Tibial artery (tissue), 4 donors: ENCODE results near the gene ZNF74.

Source experiments
- DNase-seq, 2 donors: peaks; one replicate each; pipeline ENCODE4 v3.0.0-alpha.2; 2019
- H3K27ac ChIP-seq, 2 donors: fragments of 200-600 bp; sonication (generic) in 1 of 2; 1 replicate in 1 of 2; 2 replicates in 1 of 2; pipeline ENCODE4 v1.5.1; 2018 to 2019; ENCODE audit warnings: mild to moderate bottlenecking in 1 of 2
- H3K27me3 ChIP-seq, 2 donors: fragments of 200-600 bp; sonication (generic) in 1 of 2; one replicate each; pipeline versions ENCODE4 v1.5.1 to v1.6.0; 2016 to 2019
- H3K36me3 ChIP-seq, 3 donors: fragments of 200-600 bp; sonication (generic) in 2 of 3; one replicate each; pipeline ENCODE4 v1.5.1; 2016 to 2019; ENCODE audit warnings: mild to moderate bottlenecking in 2 of 3
- H3K4me1 ChIP-seq, 4 donors: fragments of 200-600 bp; sonication (generic) in 2 of 4; 1 replicate in 3 of 4; 2 replicates in 1 of 4; pipeline ENCODE4 v1.5.1; 2016 to 2019
- H3K4me3 ChIP-seq, 2 donors: fragments of 200-600 bp; sonication (generic) in 1 of 2; 1 replicate in 1 of 2; 2 replicates in 1 of 2; pipeline ENCODE4 v1.5.1; 2018 to 2019; ENCODE audit warnings: mild to moderate bottlenecking in 2 of 2
- H3K9me3 ChIP-seq, 3 donors: fragments of 200-600 bp; sonication (generic) in 1 of 3; one replicate each; pipeline ENCODE4 v1.5.1; 2016 to 2019
- CTCF ChIP-seq, 2 experiments: fragments of 200-600 bp in 1 of 2; fragments of 450-650 bp in 1 of 2; IDR thresholded peaks; one replicate each; pipeline ENCODE4 v1.5.1; 2017 to 2019; ENCODE audit warnings: antibody characterized with exemption in 2 of 2, mild to moderate bottlenecking in 1 of 2, moderate library complexity in 1 of 2
- intact Hi-C: fragments of 100-400 bp; cut with DNase I; formaldehyde crosslinking; loops from one replicate; pipeline ENCODE4 v1.15.0; 2023; ENCODE audit warnings: low total_unique reads

The ZNF74 gene

GRCh38 chr22:20431511-20432192 is 37.7 kb downstream of the ZNF74 start:
- TF ChIP-seq CTCF (IDR thresholded peaks at IDR 0.05), result no peak
- H3K27me3 ChIP-seq, result no peaks in the 10 kb centered on the region
- no peak overlapping the region for H3K4me3 ChIP-seq
- peaks cover 14 to 39% (median 39%) of the 10 kb centered on the region in 3 donors for H3K36me3 ChIP-seq
- intact Hi-C loops, result no loop called here
- H3K4me1 ChIP-seq, result peaks cover 0 to 41% (median 14%) of the 10 kb centered on the region in 4 donors
- DNase-seq, result peak in 1 of 2 donors; percentile 65
- H3K9me3 ChIP-seq, result no peaks in the 10 kb centered on the region
- no peak overlapping the region for H3K27ac ChIP-seq

- no peaks in the 10 kb centered on the region for H3K9me3 ChIP-seq
- H3K4me3 ChIP-seq, result no peak overlapping the region
- H3K27ac ChIP-seq, result no peak overlapping the region
- no peaks in the 10 kb centered on the region for H3K27me3 ChIP-seq
- intact Hi-C loops, result no loop called here
- peak in 1 of 2 donors; percentile 60 for DNase-seq
- TF ChIP-seq CTCF (IDR thresholded peaks at IDR 0.05), result no peak
- H3K4me1 ChIP-seq, result peaks cover 0 to 47% (median 14%) of the 10 kb centered on the region in 4 donors
- H3K36me3 ChIP-seq, result peaks cover 14 to 34% (median 33%) of the 10 kb centered on the region in 3 donors
Measured at GRCh38 chr22:20432244-20432686, 38.3 kb downstream of the ZNF74 start.

GRCh38 chr22:20433191-20433590 is 39.2 kb downstream of the ZNF74 start:
- Histone ChIP-seq H3K27me3 (no peaks in the 10 kb centered on the region), H3K9me3 (no peaks in the 10 kb centered on the region), H3K36me3 (peaks cover 14 to 26% (median 25%) of the 10 kb centered on the region in 3 donors), H3K4me3 (no peak overlapping the region), H3K27ac (no peak overlapping the region), H3K4me1 (peaks cover 0 to 51% (median 15%) of the 10 kb centered on the region in 4 donors)
- no peak for DNase-seq
- TF ChIP-seq CTCF (IDR thresholded peaks at IDR 0.05), result no peak
- intact Hi-C loops, result no loop called here

- peak in 1 of 2 donors; percentile 45 for DNase-seq
- intact Hi-C loops, result no loop called here
- TF ChIP-seq CTCF (IDR thresholded peaks at IDR 0.05), result no peak
Measured at GRCh38 chr22:20433686-20434241, 39.8 kb downstream of the ZNF74 start.

GRCh38 chr22:20434264-20434751 is 40.4 kb downstream of the ZNF74 start:
- no peaks in the 10 kb centered on the region for H3K9me3 ChIP-seq
- no peak overlapping the region for H3K4me3 ChIP-seq
- H3K36me3 ChIP-seq, result peaks cover 4 to 15% (median 14%) of the 10 kb centered on the region in 3 donors
- peak in 1 of 2 donors; percentile 43 for DNase-seq
- H3K27me3 ChIP-seq, result no peaks in the 10 kb centered on the region
- H3K4me1 ChIP-seq, result peaks cover 0 to 60% (median 25%) of the 10 kb centered on the region in 4 donors
- no peak for TF ChIP-seq CTCF (IDR thresholded peaks at IDR 0.05)
- no peak overlapping the region for H3K27ac ChIP-seq
- intact Hi-C loops, result no loop called here

More at GRCh38 chr22:20433686-20434241, 39.8 kb downstream of the ZNF74 start:
- H3K4me3 ChIP-seq, result no peak overlapping the region
- H3K36me3 ChIP-seq, result peaks cover 9 to 21% (median 19%) of the 10 kb centered on the region in 3 donors
- H3K27me3 ChIP-seq, result no peaks in the 10 kb centered on the region
- peaks cover 0 to 55% (median 20%) of the 10 kb centered on the region in 4 donors for H3K4me1 ChIP-seq
- H3K27ac ChIP-seq, result no peak overlapping the region
- no peaks in the 10 kb centered on the region for H3K9me3 ChIP-seq
